Panc1 (cell line): ENCODE data around the gene MAPK10. TPM values are rescaled to one million over a fixed set of nuclear protein-coding genes. Genes with fewer than 3 reads are reported as not detected.

Experiments used
- ATAC-seq: fragments of 200-7000 bp; cut with Tn5 transposase; 2 replicates; pipeline ENCODE4 v1.9.1; 2020; ENCODE audit warnings: mild to moderate bottlenecking, moderate library complexity
- BruUV-seq: library from RNA; stranded (reverse); fragments of 400-500 nt; replicated peaks from 2 replicates; lab custom pipeline; 2021; lab: Mats Ljungman, UMichigan
- CTCF ChIA-PET: fragments of 300-600 bp; sonication (Branson Sonifier 250); formaldehyde crosslinking; loops from one replicate; lab custom pipeline; 2022; ENCODE audit warnings: antibody characterized with exemption; lab: Charles Lee
- POLR2A ChIA-PET: fragments of 300-600 bp; sonication (Branson Sonifier 250); formaldehyde crosslinking; loops from one replicate; lab custom pipeline; 2022; ENCODE audit warnings: antibody characterized with exemption; lab: Charles Lee
- DNase-seq: peaks from one replicate; pipeline ENCODE4 v3.0.0-alpha.2; 2010; ENCODE audit warnings: low read depth, low spot score
- H3K27ac ChIP-seq: 2 replicates; pipeline ENCODE4 v1.5.1; 2011; ENCODE audit warnings: mild to moderate bottlenecking, low read length, inconsistent platforms
- H3K27me3 ChIP-seq: fragments of 200-500 bp; sonication (Bioruptor generic); 2 replicates; pipeline ENCODE4 v1.6.0; 2014; ENCODE audit warnings: low read length, inconsistent platforms; ENCODE audit not compliant: control insufficient read depth, insufficient read depth
- H3K36me3 ChIP-seq: fragments of 200-500 bp; sonication (Bioruptor generic); 2 replicates; pipeline ENCODE4 v1.5.1; 2014; ENCODE audit warnings: inconsistent platforms, mild to moderate bottlenecking, low read length, moderate library complexity; ENCODE audit not compliant: control insufficient read depth, insufficient read depth
- H3K4me1 ChIP-seq: 2 replicates; pipeline ENCODE4 v1.5.1; 2011; ENCODE audit warnings: inconsistent platforms, mild to moderate bottlenecking, low read length, moderate library complexity; ENCODE audit not compliant: control insufficient read depth, insufficient read depth
- H3K4me3 ChIP-seq, 2 experiments: 2 replicates each; pipeline ENCODE4 v1.5.1; 2011 to 2012; ENCODE audit warnings: low read depth in 2 of 2, low read length in 2 of 2, mild to moderate bottlenecking in 2 of 2, inconsistent platforms in 1 of 2, moderate library complexity in 1 of 2
- H3K9me3 ChIP-seq: fragments of 200-500 bp; sonication (Bioruptor generic); 2 replicates; pipeline ENCODE4 v1.5.1; 2014; ENCODE audit warnings: low read depth, mild to moderate bottlenecking, inconsistent platforms, low read length, moderate library complexity; ENCODE audit not compliant: control insufficient read depth, insufficient read depth
- CTCF ChIP-seq: fragments of 450-650 bp; IDR thresholded peaks from 2 replicates; pipeline ENCODE4 v1.5.1; 2017; ENCODE audit warnings: mild to moderate bottlenecking
- POLR2AphosphoS5 ChIP-seq: IDR thresholded peaks from 2 replicates; pipeline ENCODE4 v1.6.1; 2012; ENCODE audit warnings: mild to moderate bottlenecking, low read depth, low read length, moderate library complexity
- REST ChIP-seq, 2 experiments: IDR thresholded peaks; 2 replicates each; pipeline ENCODE4 v1.6.1; 2011 to 2012; ENCODE audit warnings: low read depth in 2 of 2, control low read depth in 1 of 2, low read length in 1 of 2, mild to moderate bottlenecking in 1 of 2, moderate library complexity in 1 of 2; ENCODE audit not compliant: insufficient read depth in 1 of 2
- SIN3A ChIP-seq: IDR thresholded peaks from 2 replicates; pipeline ENCODE4 v1.6.1; 2012; ENCODE audit warnings: low read depth, mild to moderate bottlenecking, low read length, moderate library complexity, borderline replicate concordance; ENCODE audit not compliant: insufficient read depth
- TCF7L2 ChIP-seq: IDR thresholded peaks from 2 replicates; pipeline ENCODE4 v1.6.1; 2011; ENCODE audit warnings: mild to moderate bottlenecking, low read depth, low read length, inconsistent platforms
- in situ Hi-C: cut with HindIII; loops from 2 replicates; pipeline ENCODE4 v1.10.0; 2016; ENCODE audit warnings: low sequenced_read_pairs, low pct_unique_long_range_greater_than_20kb
- intact Hi-C: fragments of 100-400 bp; cut with micrococcal nuclease; formaldehyde crosslinking; loops from one replicate; pipeline ENCODE4 v1.10.0; 2022; ENCODE audit not compliant: unreplicated experiment
- total RNA-seq: library from RNA; stranded (reverse); gene quantifications from one replicate; pipeline ENCODE4 v1.2.1, GENCODE V29; 2021; ENCODE audit not compliant: unreplicated experiment

Gene MAPK10
- total RNA-seq, 1 experiment from 2014 or later, result 0.85 TPM

GRCh38 chr4:86283371-86283770 lies 76.5 kb downstream of the MAPK10 start:
- Histone ChIP-seq H3K4me1 (no peaks in the 10 kb centered on the region), H3K27me3 (no peaks in the 10 kb centered on the region), H3K9me3 (no peaks in the 10 kb centered on the region), H3K36me3 (no peaks in the 10 kb centered on the region), H3K4me3 (no peak overlapping the region), H3K27ac (no peak overlapping the region)
- ATAC-seq (no peak), DNase-seq (no peak)
- no TSS peak for BruUV-seq
- in situ Hi-C loops, result no loop called here
- TF ChIP-seq SIN3A (no peak), POLR2AphosphoS5 (no peak), REST (IDR thresholded peaks at IDR 0.05; ENCODE audit: insufficient read depth in 1 of 2, low read depth in 2 of 2, low read length in 1 of 2) (no peak), TCF7L2 (no peak), CTCF (no peak)
- ChIA-PET CTCF (no interaction called here), POLR2A (no interaction called here)
- intact Hi-C loops, result no loop called here

- intact Hi-C loops, result no loop called here
- no peaks in the 10 kb centered on the region for H3K27me3 ChIP-seq
- H3K4me3 ChIP-seq, result no peak overlapping the region
- H3K36me3 ChIP-seq, result no peaks in the 10 kb centered on the region
- H3K9me3 ChIP-seq, result no peaks in the 10 kb centered on the region
- no peak for DNase-seq
- BruUV-seq, result no TSS peak
- CTCF ChIA-PET, result no interaction called here
- TF ChIP-seq SIN3A, result no peak
- TF ChIP-seq TCF7L2, result no peak
- TF ChIP-seq REST (IDR thresholded peaks at IDR 0.05; ENCODE audit: insufficient read depth in 1 of 2, low read depth in 2 of 2, low read length in 1 of 2), result no peak
- no peak for TF ChIP-seq CTCF
- no peak for TF ChIP-seq POLR2AphosphoS5
- H3K4me1 ChIP-seq, result no peaks in the 10 kb centered on the region
- H3K27ac ChIP-seq, result no peak overlapping the region
- in situ Hi-C loops, result no loop called here
- ATAC-seq, result no peak
- POLR2A ChIA-PET, result no interaction called here
Measured at GRCh38 chr4:86280246-86280645, 79.6 kb downstream of the MAPK10 start.
